HCEC 1CT (cell line): ENCODE results near the gene FBXO31.
"Not testable (repeated sequence)": the region's sequence is repeated elsewhere in the genome, so short reads cannot be mapped to it uniquely, and the experiment has no call there.

Source experiments
- DNase-seq: peaks from one replicate; pipeline ENCODE4 v3.0.0-alpha.2; 2017

The FBXO31 gene

GRCh38 chr16:87360862-87361610 lies 22.5 kb downstream of the FBXO31 start:
- no peak for DNase-seq

GRCh38 chr16:87359121-87359520 lies 24.5 kb downstream of the FBXO31 start:
- DNase-seq = no peak

- DNase-seq = no peak
Measured at GRCh38 chr16:87358696-87359095, 24.9 kb downstream of the FBXO31 start.

GRCh38 chr16:87358250-87358649 lies 25.3 kb downstream of the FBXO31 start:
- no peak for DNase-seq

- DNase-seq = no peak
Measured at GRCh38 chr16:87356491-87356853, 27.1 kb downstream of the FBXO31 start.

- DNase-seq = no peak
Measured at GRCh38 chr16:87353613-87354012, 30.0 kb downstream of the FBXO31 start.

GRCh38 chr16:87352818-87353217 lies 30.8 kb downstream of the FBXO31 start:
- DNase-seq = no peak

- no peak for DNase-seq
Measured at GRCh38 chr16:87351320-87351698, 32.3 kb downstream of the FBXO31 start.

GRCh38 chr16:87350681-87351319 lies 32.8 kb downstream of the FBXO31 start:
- DNase-seq = no peak

GRCh38 chr16:87350031-87350430 lies 33.5 kb downstream of the FBXO31 start:
- no peak for DNase-seq

GRCh38 chr16:87348616-87349157 lies 34.9 kb downstream of the FBXO31 start:
- DNase-seq = no peak

GRCh38 chr16:87347932-87348615 lies 35.5 kb downstream of the FBXO31 start:
- no peak for DNase-seq

- DNase-seq = no peak
Measured at GRCh38 chr16:87346517-87347060, 37.0 kb downstream of the FBXO31 start.

GRCh38 chr16:87345726-87346424 lies 37.7 kb downstream of the FBXO31 start:
- no peak for DNase-seq

GRCh38 chr16:87344931-87345631 lies 38.5 kb downstream of the FBXO31 start:
- no peak for DNase-seq

GRCh38 chr16:87344165-87344930 lies 39.2 kb downstream of the FBXO31 start:
- no peak for DNase-seq

- no peak for DNase-seq
Measured at GRCh38 chr16:87343753-87344050, 39.9 kb downstream of the FBXO31 start.

GRCh38 chr16:87342978-87343752 lies 40.4 kb downstream of the FBXO31 start:
- no peak for DNase-seq

GRCh38 chr16:87342504-87342903 lies 41.1 kb downstream of the FBXO31 start:
- no peak for DNase-seq

- DNase-seq = no peak
Measured at GRCh38 chr16:87340198-87340597, 43.4 kb downstream of the FBXO31 start.

- DNase-seq = not testable (repeated sequence)
Measured at GRCh38 chr16:87339724-87340105, 43.9 kb downstream of the FBXO31 start.
